H9 (cell line): ENCODE data around the gene CORO2B. TPM values are rescaled to one million over a fixed set of nuclear protein-coding genes. Genes with fewer than 3 reads are reported as not detected.

Source experiments
- DNase-seq: peaks from one replicate; pipeline ENCODE4 v3.0.0-alpha.2; 2017
- H2AFZ ChIP-seq: one replicate; pipeline ENCODE4 v1.6.1; 2013; ENCODE audit warnings: mild to moderate bottlenecking, low read length, control low read depth, moderate library complexity
- H2AK5ac ChIP-seq: 2 replicates; pipeline ENCODE4 v1.6.1; 2013; ENCODE audit warnings: low read length, control low read depth, mixed read lengths; ENCODE audit not compliant: insufficient read length
- H2BK120ac ChIP-seq: one replicate; pipeline ENCODE4 v1.6.1; 2013; ENCODE audit warnings: low read depth, mild to moderate bottlenecking, low read length, control low read depth, inconsistent platforms; ENCODE audit not compliant: poor library complexity, severe bottlenecking
- H2BK12ac ChIP-seq: 2 replicates; pipeline ENCODE4 v1.6.1; 2013; ENCODE audit warnings: low read length, control low read depth, mixed read lengths, low read depth; ENCODE audit not compliant: insufficient read length
- H2BK15ac ChIP-seq: 2 replicates; pipeline ENCODE4 v1.6.1; 2013; ENCODE audit warnings: low read depth, low read length, control low read depth
- H2BK20ac ChIP-seq: one replicate; pipeline ENCODE4 v1.6.1; 2013; ENCODE audit warnings: low read depth, mild to moderate bottlenecking, low read length, control low read depth, inconsistent platforms; ENCODE audit not compliant: poor library complexity, severe bottlenecking
- H2BK5ac ChIP-seq: 2 replicates; pipeline ENCODE4 v1.6.1; 2013; ENCODE audit warnings: low read length, control low read depth, mixed read lengths; ENCODE audit not compliant: insufficient read length
- H3K14ac ChIP-seq: 2 replicates; pipeline ENCODE4 v1.6.1; 2013; ENCODE audit warnings: low read length, control low read depth; ENCODE audit not compliant: insufficient read depth
- H3K18ac ChIP-seq: 2 replicates; pipeline ENCODE4 v1.6.1; 2013; ENCODE audit warnings: low read depth, mild to moderate bottlenecking, mixed read lengths, low read length, control low read depth; ENCODE audit not compliant: insufficient read length
- H3K23ac ChIP-seq: 2 replicates; pipeline ENCODE4 v1.6.1; 2013; ENCODE audit warnings: low read length, control low read depth, mixed read lengths, low read depth; ENCODE audit not compliant: insufficient read length
- H3K23me2 ChIP-seq: 2 replicates; pipeline ENCODE4 v1.6.1; 2013; ENCODE audit warnings: low read depth, mild to moderate bottlenecking, mixed read lengths, low read length, control low read depth; ENCODE audit not compliant: insufficient read length, poor library complexity, severe bottlenecking
- H3K27ac ChIP-seq: 2 replicates; pipeline ENCODE4 v1.5.1; 2013; ENCODE audit warnings: low read length, control low read depth, mixed read lengths, low read depth; ENCODE audit not compliant: insufficient read length
- H3K27me3 ChIP-seq: 2 replicates; pipeline ENCODE4 v1.6.1; 2013; ENCODE audit warnings: low read length, control low read depth, inconsistent platforms; ENCODE audit not compliant: insufficient read depth
- H3K4ac ChIP-seq: 2 replicates; pipeline ENCODE4 v1.6.1; 2013; ENCODE audit warnings: low read depth, mild to moderate bottlenecking, control low read depth, inconsistent platforms, low read length, moderate library complexity
- H3K4me1 ChIP-seq: 2 replicates; pipeline ENCODE4 v1.6.1; 2013; ENCODE audit warnings: low read length, control low read depth, inconsistent platforms; ENCODE audit not compliant: insufficient read depth
- H3K4me2 ChIP-seq: 2 replicates; pipeline ENCODE4 v1.6.1; 2013; ENCODE audit warnings: low read length, control low read depth, mixed read lengths; ENCODE audit not compliant: insufficient read length, insufficient read depth
- H3K56ac ChIP-seq: 2 replicates; pipeline ENCODE4 v1.6.1; 2013; ENCODE audit warnings: low read depth, mild to moderate bottlenecking, mixed read lengths, low read length, control low read depth; ENCODE audit not compliant: insufficient read length
- H3K79me1 ChIP-seq: 2 replicates; pipeline ENCODE4 v1.6.1; 2013; ENCODE audit warnings: low read depth, mild to moderate bottlenecking, moderate library complexity, low read length, control low read depth, inconsistent platforms; ENCODE audit not compliant: insufficient read depth, poor library complexity, severe bottlenecking
- H3K79me2 ChIP-seq: 2 replicates; pipeline ENCODE4 v1.6.1; 2013; ENCODE audit warnings: low read length, control low read depth, inconsistent platforms; ENCODE audit not compliant: insufficient read depth
- H3K9ac ChIP-seq: 2 replicates; pipeline ENCODE4 v1.6.1; 2013; ENCODE audit warnings: low read length, control low read depth, mixed read lengths; ENCODE audit not compliant: insufficient read length; ENCODE audit errors: extremely low read depth
- H3K9me3 ChIP-seq: one replicate; pipeline ENCODE4 v1.6.1; 2013; ENCODE audit warnings: low read depth, low read length, inconsistent platforms; ENCODE audit not compliant: control insufficient read depth
- H3T11ph ChIP-seq: one replicate; pipeline ENCODE4 v1.6.1; 2013; ENCODE audit warnings: mild to moderate bottlenecking, low read length, control low read depth, inconsistent platforms
- H4K20me1 ChIP-seq: one replicate; pipeline ENCODE4 v1.6.1; 2013; ENCODE audit not compliant: control insufficient read depth, insufficient read length, insufficient read depth
- H4K5ac ChIP-seq: 2 replicates; pipeline ENCODE4 v1.6.1; 2013; ENCODE audit warnings: low read depth, mild to moderate bottlenecking, mixed read lengths, low read length, control low read depth; ENCODE audit not compliant: insufficient read length
- H4K8ac ChIP-seq: replicated peaks from 2 replicates; pipeline ENCODE4 v1.6.1; 2013; ENCODE audit warnings: low read length, control low read depth, mixed read lengths, low read depth; ENCODE audit not compliant: insufficient read length
- H4K91ac ChIP-seq: 2 replicates; pipeline ENCODE4 v1.6.1; 2013; ENCODE audit warnings: low read depth, mild to moderate bottlenecking, moderate library complexity, mixed read lengths, low read length, control low read depth; ENCODE audit not compliant: insufficient read length
- H3K27ac Mint-ChIP-seq, 3 experiments: 2 replicates in 2 of 3; 3 replicates in 1 of 3; pipeline ENCODE4 v1.8.0; 2020 to 2021; ENCODE audit warnings: mixed read lengths in 3 of 3, mild to moderate bottlenecking in 1 of 3, moderate library complexity in 1 of 3
- H3K27me3 Mint-ChIP-seq: 2 replicates; pipeline ENCODE4 v1.8.0; 2021; ENCODE audit warnings: low read depth, mild to moderate bottlenecking, moderate library complexity, mixed read lengths
- H3K36me3 Mint-ChIP-seq, 3 experiments: 2 replicates in 2 of 3; 3 replicates in 1 of 3; pipeline ENCODE4 v1.8.0; 2020 to 2021; ENCODE audit warnings: low read depth in 3 of 3, mixed read lengths in 3 of 3; ENCODE audit not compliant: insufficient read depth in 1 of 3
- H3K4me1 Mint-ChIP-seq, 2 experiments: 2 replicates each; pipeline ENCODE4 v1.8.0; 2020; ENCODE audit warnings: mixed read lengths in 2 of 2
- H3K4me3 Mint-ChIP-seq, 2 experiments: 2 replicates in 1 of 2; 3 replicates in 1 of 2; pipeline ENCODE4 v1.8.0; 2020 to 2021; ENCODE audit warnings: mild to moderate bottlenecking in 2 of 2, mixed read lengths in 2 of 2, moderate library complexity in 1 of 2
- H3K9me3 Mint-ChIP-seq, 2 experiments: 2 replicates in 1 of 2; 3 replicates in 1 of 2; pipeline ENCODE4 v1.8.0; 2020; ENCODE audit warnings: mild to moderate bottlenecking in 2 of 2, mixed read lengths in 2 of 2, moderate library complexity in 1 of 2
- CTCF ChIP-seq: fragments of 200-600 bp; sonication (generic); conservative IDR thresholded peaks from 3 replicates; pipeline ENCODE4 v1.8.0; 2021; ENCODE audit warnings: antibody characterized with exemption, mild to moderate bottlenecking
- WGBS: extraction: QIAGEN DNeasy Blood & Tissue Kit; methylation state at CpG from one replicate; pipeline ENCODE4 v1.1.7; 2013; ENCODE audit warnings: missing lambda C conversion rate, low lambda C conversion rate, mixed read lengths; ENCODE audit not compliant: insufficient read length; ENCODE audit errors: extremely low coverage; 5-methylcytosine and 5-hydroxymethylcytosine counted together
- total RNA-seq: library from RNA; stranded (reverse); gene quantifications from 2 replicates; pipeline ENCODE4 v1.2.1, GENCODE V29; 2021

Gene CORO2B
- total RNA-seq, 1 experiment from 2014 or later: 3.1 TPM

GRCh38 chr15:68765602-68766368 is 187.0 kb downstream of the CORO2B start:
- Mint-ChIP-seq H3K9me3 (no peaks in the 10 kb centered on the region), H3K27me3 (peaks cover 4% of the 10 kb centered on the region), H3K4me1 (no peaks in the 10 kb centered on the region), H3K27ac (no peak overlapping the region), H3K36me3 (no peaks in the 10 kb centered on the region), H3K4me3 (no peak overlapping the region)
- Histone ChIP-seq H3K79me2 (no peaks in the 10 kb centered on the region), H4K20me1 (no peaks in the 10 kb centered on the region), H2BK120ac (no peak overlapping the region), H3K27me3 (no peaks in the 10 kb centered on the region), H2AK5ac (no peak overlapping the region), H3K4me1 (no peaks in the 10 kb centered on the region), H2BK5ac (no peak overlapping the region), H4K91ac (no peak overlapping the region), H3K4ac (no peak overlapping the region), H2AFZ (no peak overlapping the region), H3K9ac (no peak overlapping the region), H3K18ac (no peak overlapping the region), H4K5ac (no peak overlapping the region), H3K56ac (no peak overlapping the region), H2BK20ac (no peak overlapping the region), H3T11ph (no peak overlapping the region), H2BK15ac (no peak overlapping the region), H3K4me2 (no peak overlapping the region), H3K23me2 (no peaks in the 10 kb centered on the region), H3K9me3 (no peaks in the 10 kb centered on the region), H3K14ac (no peak overlapping the region), H3K27ac (no peak overlapping the region), H2BK12ac (no peak overlapping the region), H3K79me1 (no peaks in the 10 kb centered on the region), H3K23ac (no peak overlapping the region), H4K8ac (no peak overlapping the region)
- no CpG with 5 or more reads among the region's 11 CpGs for WGBS
- DNase-seq: no peak
- TF ChIP-seq CTCF: no peak
